HK-2 (cell line): ENCODE measurements around the gene IFNA2.
A peak's percentile ranks its signal among the peaks of the same experiment; 100 is the strongest.
"Not testable (repeated sequence)": the region's sequence is repeated elsewhere in the genome, so short reads cannot be mapped to it uniquely, and the experiment has no call there.

Experiments
- DNase-seq: peaks from one replicate; pipeline ENCODE4 v3.0.0-alpha.2; 2018; ENCODE audit not compliant: unreplicated experiment

The IFNA2 gene

GRCh38 chr9:21381448-21382339 is 3.5 kb downstream of the IFNA2 start:
- DNase-seq: no peak

- DNase-seq: not testable (repeated sequence)
Observed at GRCh38 chr9:21371467-21371866, 13.7 kb downstream of the IFNA2 start.

- DNase-seq: no peak
Observed at GRCh38 chr9:21367957-21368356, 17.2 kb downstream of the IFNA2 start, which contains the start of gene IFNA13. TSS of gene IFNA13 (minus strand) at chr9:21368057. CDS start at chr9:21368010, 47 bp downstream.

- DNase-seq: not testable (repeated sequence)
Observed at GRCh38 chr9:21367169-21367568, 18.0 kb downstream of the IFNA2 start.

- DNase-seq: no peak
Observed at GRCh38 chr9:21362287-21362686, 22.9 kb downstream of the IFNA2 start.

GRCh38 chr9:21357479-21358460 is 27.4 kb downstream of the IFNA2 start:
- no peak for DNase-seq

- no peak for DNase-seq
Observed at GRCh38 chr9:21350787-21351186, 34.4 kb downstream of the IFNA2 start, which contains the start of gene IFNA6. TSS of gene IFNA6 (minus strand) at chr9:21350887. CDS start at chr9:21350887, 0 bp downstream.

GRCh38 chr9:21348430-21348970 is 36.7 kb downstream of the IFNA2 start:
- DNase-seq: no peak

- no peak for DNase-seq
Observed at GRCh38 chr9:21340735-21341134, 44.5 kb downstream of the IFNA2 start.

- no peak for DNase-seq
Observed at GRCh38 chr9:21336457-21336856, 48.7 kb downstream of the IFNA2 start.

- peak; percentile 87 for DNase-seq
Observed at GRCh38 chr9:21334701-21335632, 50.2 kb downstream of the IFNA2 start, which contains the start of gene KLHL9. TSS of gene KLHL9 (minus strand) at chr9:21335404. CDS start at chr9:21334859, 545 bp downstream.
